Heart left ventricle (tissue), 13 donors: ENCODE data around the gene TBC1D8B.

Experiments used
- CTCF ChIP-seq, 12 donors: fragments of 200-600 bp; sonication (generic) in 4 of 12; IDR thresholded peaks; one replicate each; pipeline versions ENCODE4 v1.5.0 to v1.8.0; 2018 to 2022; ENCODE audit warnings: antibody characterized with exemption in 12 of 12, mild to moderate bottlenecking in 5 of 12
- POLR2A ChIP-seq, 2 donors: fragments of 450-650 bp; IDR thresholded peaks; one replicate each; pipeline ENCODE4 v1.6.1; 2017; ENCODE audit warnings: antibody characterized with exemption in 2 of 2, mild to moderate bottlenecking in 2 of 2, moderate library complexity in 2 of 2
- donor health status: ischemic (EF 13 %, LVEDD 7.1; RV severe dilation, severe dysfunction).
- donor health status: DM: no; HTN: yes; CAD: no.
- donor health status: DM: no; HTN: no; CAD: no.
- donor health status: ischemic (EF 25% LVEDD 6.9; RV normal size, moderate dysfunction).
- donor health status: ischemic (EF 25% LVEDD 5.7; RV mildly dilated, moderate dysfunction).
- donor health status: ischemic (EF 35%, LVEDD 5.7; RV mildly dilated, moderate dysfunction).
- donor health status: nonischemic (EF 11% LVEDD 7.7; RV severe dilation, severe dysfunction).
- donor health status: DM: yes; HTN: yes; CAD: no.
- donor health status: PGD.
- donor health status: ischemic (EF 29% LVEDD 5.4; RV normal size, mild dysfunction).
- donor health status: nonischemic (EF 23%, LVEDD 6.1; RV moderate dilation, normal function).

GRCh38 chrX:106774981-106775380, 27.5 kb upstream of the TBC1D8B start:
- TF ChIP-seq POLR2A (IDR thresholded peaks at IDR 0.05) (no peak), CTCF (IDR thresholded peaks at IDR 0.05) (no peak)
